ENCODE data around the gene BARHL1. TPM values are rescaled to one million over a fixed set of nuclear protein-coding genes. Genes with fewer than 3 reads are reported as not detected.
"Not testable (repeated sequence)": the region's sequence is repeated elsewhere in the genome, so short reads cannot be mapped to it uniquely, and the experiment has no call there.

BARHL1 gene
- total and polyA plus RNA-seq, 2 donors (not counting 3 experiments of a cell fraction or from before 2014, with no cell fraction given) = not detected

GRCh38 chr9:132564526-132564925 is 17.9 kb upstream of the BARHL1 start:
- Histone ChIP-seq H3K9me3 (replicated peaks; ENCODE audit: control insufficient read depth, insufficient read depth, low read length) (no peaks in the 10 kb centered on the region), H2AFZ (ENCODE audit: low read depth, low read length) (no peak overlapping the region), H3K27me3 (ENCODE audit: control insufficient read depth in 2 of 2, insufficient read depth in 2 of 2, low read length in 2 of 2) (peaks cover 12 to 15% of the 10 kb centered on the region in 2 experiments), H3K27ac (ENCODE audit: insufficient read depth, low read depth, low read length) (no peak overlapping the region), H4K20me1 (replicated peaks; ENCODE audit: control insufficient read depth, extremely low read depth, insufficient read depth, low read length) (no peaks in the 10 kb centered on the region), H3K4me2 (ENCODE audit: insufficient read depth, low read length) (no peak overlapping the region), H3K9ac (replicated peaks; ENCODE audit: extremely low read depth, insufficient read depth, low read length) (no peak overlapping the region), H3K36me3 (ENCODE audit: control insufficient read depth in 2 of 2, extremely low read depth in 1 of 2, insufficient read depth in 2 of 2, low read length in 2 of 2) (no peaks in the 10 kb centered on the region), H3K9me1 (replicated peaks; ENCODE audit: control insufficient read depth, extremely low read depth, insufficient read depth, low read length) (no peaks in the 10 kb centered on the region), H3K79me2 (ENCODE audit: control insufficient read depth, insufficient read depth, low read length) (no peaks in the 10 kb centered on the region), H3K4me1 (ENCODE audit: control insufficient read depth, extremely low read depth, insufficient read depth, low read length) (peaks cover 5% of the 10 kb centered on the region), H3K4me3 (replicated peaks in 1 of 3; ENCODE audit: insufficient read depth in 1 of 3, low read depth in 1 of 3, low read length in 3 of 3) (no peak overlapping the region)
- dilution Hi-C loops (cut with MboI; ENCODE audit: extremely low pct_ligation_motif_present, low sequenced_read_pairs) (no loop called here), intact Hi-C loops (cut with micrococcal nuclease) (no loop called here)
- ChIA-PET POLR2A (no interaction called here), CTCF (interaction anchor here (1.1 to 1.7 kb wide), 2 partner anchors 16 to 58 kb away, joined by 4 to 6 read pairs; no protein-coding TSS in a partner anchor)
- no TSS peak for BruUV-seq (replicated peaks)
- FAIRE-seq = no peak
- DNase-seq (ENCODE audit: low read depth, low spot score) = no peak
- TF ChIP-seq GATA2 (IDR thresholded peaks at IDR 0.05; ENCODE audit: insufficient read depth, insufficient read length, low read depth, low read length) (no peak), POLR2AphosphoS5 (IDR thresholded peaks at IDR 0.05; ENCODE audit: insufficient read depth, low read depth, low read length) (no peak), JUN (IDR thresholded peaks at IDR 0.05; ENCODE audit: borderline replicate concordance, insufficient read depth, insufficient read length, low read depth) (no peak), EZH2 (IDR thresholded peaks at IDR 0.05; ENCODE audit: borderline replicate concordance, low read depth, low read length, severe bottlenecking) (no peak)
- TF ChIP-seq, protein P1, sequence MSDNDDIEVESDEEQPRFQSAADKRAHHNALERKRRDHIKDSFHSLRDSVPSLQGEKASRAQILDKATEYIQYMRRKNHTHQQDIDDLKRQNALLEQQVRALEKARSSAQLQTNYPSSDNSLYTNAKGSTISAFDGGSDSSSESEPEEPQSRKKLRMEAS (IDR thresholded peaks at IDR 0.05; ENCODE audit: insufficient read depth, insufficient read length) = no peak

DNA sequence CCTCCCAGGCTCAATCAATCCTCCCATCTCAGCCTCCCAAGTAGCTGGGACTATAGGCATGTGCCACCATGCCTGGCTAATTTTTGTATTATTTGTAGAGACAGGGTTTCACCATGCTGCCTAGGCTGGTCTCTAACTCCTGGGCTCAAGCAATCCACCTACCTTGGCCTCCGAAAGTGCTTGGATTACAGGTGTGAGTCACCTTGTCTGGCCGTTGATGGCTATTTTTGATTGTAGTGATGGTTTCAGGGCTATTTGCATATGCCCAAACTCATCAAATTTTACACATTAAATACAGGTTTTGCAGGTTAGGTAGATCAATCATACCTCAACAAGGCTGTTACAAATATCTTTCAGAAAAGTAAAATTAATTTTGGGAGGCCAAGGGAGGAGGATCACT is 13.6 kb upstream of the BARHL1 start:
- FAIRE-seq; H3K9ac ChIP-seq (replicated peaks; ENCODE audit: extremely low read depth, insufficient read depth, low read length); H2AFZ ChIP-seq (ENCODE audit: low read depth, low read length); H3K27ac ChIP-seq (ENCODE audit: insufficient read depth, low read depth, low read length); H3K4me3 ChIP-seq (replicated peaks in 1 of 3; ENCODE audit: insufficient read depth in 1 of 3, low read depth in 1 of 3, low read length in 3 of 3); dilution Hi-C loops (cut with MboI; ENCODE audit: extremely low pct_ligation_motif_present, low sequenced_read_pairs); DNase-seq (ENCODE audit: low read depth, low spot score); intact Hi-C loops (cut with micrococcal nuclease); BruUV-seq (replicated peaks); H4K20me1 ChIP-seq (replicated peaks; ENCODE audit: control insufficient read depth, extremely low read depth, insufficient read depth, low read length); H3K4me1 ChIP-seq (ENCODE audit: control insufficient read depth, extremely low read depth, insufficient read depth, low read length); H3K27me3 ChIP-seq (ENCODE audit: control insufficient read depth in 2 of 2, insufficient read depth in 2 of 2, low read length in 2 of 2); H3K4me2 ChIP-seq (ENCODE audit: insufficient read depth, low read length); H3K9me3 ChIP-seq (replicated peaks; ENCODE audit: control insufficient read depth, insufficient read depth, low read length); H3K36me3 ChIP-seq (ENCODE audit: control insufficient read depth in 2 of 2, extremely low read depth in 1 of 2, insufficient read depth in 2 of 2, low read length in 2 of 2); H3K79me2 ChIP-seq (ENCODE audit: control insufficient read depth, insufficient read depth, low read length); H3K9me1 ChIP-seq (replicated peaks; ENCODE audit: control insufficient read depth, extremely low read depth, insufficient read depth, low read length): not testable (repeated sequence)
- CTCF ChIA-PET = interaction anchor here (1.3 kb wide), 1 partner anchor 63 kb away, joined by 3 read pairs; no protein-coding TSS in a partner anchor
- POLR2A ChIA-PET = interaction anchor here (0.6 kb wide), 1 partner anchor 53 kb away, joined by 5 read pairs; no protein-coding TSS in a partner anchor

Measured in endothelial cell of umbilical vein (primary cell).